Stimulated activated CD4-positive, alpha-beta T cell treated with anti-CD3 and anti-CD28 coated beads, Interleukin-12 subunit alpha, Interleukin-12 subunit beta, amount 100 ng/mL, for 48 hours (primary cell): ENCODE results near the gene HNRNPAB.
"Not testable (repeated sequence)": the region's sequence is repeated elsewhere in the genome, so short reads cannot be mapped to it uniquely, and the experiment has no call there.

Experiments used
- DNase-seq, 3 donors: peaks; one replicate each; pipeline ENCODE4 v3.0.0-alpha.2; 2020; ENCODE audit warnings: low read depth in 2 of 3, low spot score in 1 of 3

HNRNPAB gene

DNA sequence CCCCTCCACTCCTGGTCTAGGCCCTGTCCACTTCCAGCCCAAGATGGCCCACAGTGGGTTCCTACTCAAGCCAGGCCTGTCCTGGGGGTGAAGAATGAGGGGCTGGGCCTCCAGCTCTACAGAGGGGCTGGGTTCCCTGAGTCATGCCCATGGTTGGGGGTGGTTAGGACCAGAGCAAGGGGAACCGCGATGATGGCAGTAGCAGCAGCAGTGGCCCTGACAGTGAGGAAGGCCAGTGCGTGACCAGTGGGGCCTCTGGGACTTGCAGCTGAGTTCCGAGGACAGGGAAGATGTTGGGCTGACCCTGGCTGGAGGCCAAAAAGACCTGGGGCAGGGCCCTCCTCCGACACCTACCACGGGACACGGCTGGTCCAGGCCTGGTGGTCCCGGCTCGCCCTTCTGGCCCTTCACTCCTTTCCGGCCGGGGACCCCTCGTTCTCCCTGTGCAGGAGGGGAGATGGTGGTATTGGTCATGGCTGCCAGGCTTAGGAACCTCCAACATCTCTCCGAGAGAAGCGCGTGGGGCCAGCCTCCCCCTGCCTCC, 37.4 kb downstream of the HNRNPAB start:
- DNase-seq, result no peak

DNA sequence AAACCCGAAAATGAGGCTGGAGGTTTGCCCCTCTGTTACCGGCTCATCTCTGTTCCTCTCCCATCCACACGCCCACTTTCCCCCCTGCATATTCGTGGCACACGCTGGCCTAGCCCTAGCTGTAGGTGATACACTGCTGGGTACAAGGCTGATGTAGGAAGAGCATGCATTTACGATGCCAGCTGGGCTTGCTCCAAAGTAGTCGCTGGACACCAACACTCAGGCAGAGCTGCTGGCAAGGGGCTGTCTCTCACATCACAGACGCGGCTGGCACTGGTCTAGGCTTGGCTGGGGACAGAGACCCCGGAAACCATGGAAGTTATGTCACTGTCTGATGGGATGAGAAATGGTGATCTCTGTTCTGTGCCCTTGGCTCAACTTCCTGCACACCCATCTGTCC, 38.1 kb downstream of the HNRNPAB start:
- no peak for DNase-seq

DNA sequence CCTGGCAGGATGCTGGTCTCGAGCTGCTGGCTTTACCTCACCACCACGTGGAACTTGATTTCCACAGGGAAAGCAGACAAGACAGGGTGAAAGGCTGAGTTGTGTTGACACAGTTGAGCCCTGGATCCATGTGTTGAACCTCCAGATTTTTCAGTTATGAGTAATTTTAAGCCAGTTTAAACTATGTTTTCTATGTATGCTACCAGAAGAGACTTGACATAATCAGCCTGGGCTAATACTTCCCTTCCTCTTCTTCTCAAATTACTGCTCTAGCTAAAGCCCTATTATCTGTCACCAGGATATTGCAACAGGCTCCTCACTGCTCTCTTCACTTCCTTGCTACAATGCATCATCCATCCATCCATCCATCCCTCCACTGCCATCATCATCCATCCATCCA, 40.2 kb downstream of the HNRNPAB start:
- DNase-seq, result no peak

GRCh38 chr5:178245389-178245788, 41.1 kb downstream of the HNRNPAB start:
- DNase-seq, result no peak

DNA sequence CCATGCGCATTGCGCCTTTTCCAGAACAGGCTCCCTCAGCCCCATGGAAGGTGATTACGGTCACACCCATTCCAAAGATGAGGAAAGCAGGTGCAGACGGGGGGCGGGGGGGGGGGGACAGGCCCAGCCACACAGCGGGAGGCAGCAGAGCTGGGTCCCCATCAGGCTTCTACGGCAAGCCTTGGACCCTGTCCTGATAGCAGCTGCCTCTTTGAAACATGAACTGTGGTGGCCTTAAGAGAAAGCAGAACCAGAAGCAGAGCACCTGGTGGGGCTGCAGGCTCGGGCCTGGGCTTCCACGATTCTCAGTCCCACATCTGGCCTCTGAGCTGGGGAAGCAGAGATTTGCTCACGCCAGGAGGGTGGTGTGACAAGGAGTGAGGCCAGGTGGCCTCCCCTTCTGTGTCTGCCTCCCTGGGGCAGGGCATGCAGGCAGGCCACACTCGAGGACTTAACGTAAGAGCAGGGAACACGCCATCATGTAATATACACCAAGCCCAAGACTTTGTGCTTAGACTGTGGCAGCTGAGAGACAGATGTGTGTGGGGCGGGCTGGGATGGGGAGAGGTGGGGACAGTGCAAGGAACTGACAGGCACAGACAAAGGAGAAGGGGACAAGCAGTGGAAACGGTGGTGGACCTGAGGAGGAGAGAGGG, 42.4 kb downstream of the HNRNPAB start:
- DNase-seq, result no peak

GRCh38 chr5:178247481-178248456, 43.4 kb downstream of the HNRNPAB start:
- no peak for DNase-seq

DNA sequence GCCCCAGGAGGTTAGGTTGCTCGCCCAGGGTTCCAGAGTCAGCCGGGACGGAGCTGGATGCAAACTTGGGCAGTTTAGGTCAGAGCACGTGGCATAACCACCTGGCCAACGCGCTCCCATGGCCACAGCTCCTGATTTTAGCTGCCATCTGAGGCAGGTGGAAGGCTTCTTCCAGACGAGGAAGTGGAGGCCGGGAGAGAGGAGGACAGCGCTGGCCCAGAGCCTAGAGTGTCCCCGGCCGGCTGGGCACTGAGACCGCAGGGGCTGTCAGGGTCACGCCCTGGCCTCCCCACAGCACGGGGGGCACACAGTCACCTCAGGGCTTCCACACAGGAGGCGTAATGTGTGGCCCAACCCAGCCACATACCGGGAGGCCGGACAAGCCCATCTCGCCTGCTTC, 44.4 kb downstream of the HNRNPAB start:
- no peak for DNase-seq

DNA sequence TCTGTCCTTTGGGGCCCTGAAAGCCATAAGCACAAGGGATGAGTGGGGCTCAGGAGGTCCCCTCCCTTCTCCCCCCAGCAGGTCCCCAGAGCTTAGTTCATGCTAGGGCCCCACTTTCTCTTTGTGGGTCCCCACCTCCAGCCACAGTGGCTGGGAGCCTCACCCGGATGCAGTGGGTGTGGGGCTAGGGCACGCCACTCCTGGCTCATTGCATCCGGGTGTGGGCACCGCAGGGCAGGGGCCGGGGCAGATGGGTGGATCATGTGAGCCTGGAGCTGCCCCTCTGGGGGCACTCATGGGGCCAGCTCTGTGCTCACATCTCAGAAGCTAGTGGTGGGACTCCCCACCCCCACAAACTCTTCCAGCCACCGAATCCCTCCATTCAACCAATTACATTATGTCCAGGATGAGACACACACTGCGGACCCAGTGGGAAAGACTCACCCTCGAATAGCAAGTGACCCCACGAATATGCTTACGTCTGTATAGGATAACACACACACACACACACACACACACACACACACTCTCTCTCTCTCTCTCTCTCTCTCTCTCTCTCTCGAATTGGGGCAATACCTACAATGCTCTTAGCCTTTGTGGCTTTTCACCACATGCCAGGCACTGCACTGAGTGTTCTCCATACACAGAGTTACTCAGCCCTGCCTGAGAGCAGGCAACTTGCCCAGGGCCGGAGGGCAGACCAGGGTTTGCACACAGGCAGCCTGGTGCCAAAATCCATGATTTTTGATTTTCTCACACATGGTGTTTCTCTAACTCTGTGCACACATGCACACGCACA, 45.1 kb downstream of the HNRNPAB start:
- no peak for DNase-seq

DNA sequence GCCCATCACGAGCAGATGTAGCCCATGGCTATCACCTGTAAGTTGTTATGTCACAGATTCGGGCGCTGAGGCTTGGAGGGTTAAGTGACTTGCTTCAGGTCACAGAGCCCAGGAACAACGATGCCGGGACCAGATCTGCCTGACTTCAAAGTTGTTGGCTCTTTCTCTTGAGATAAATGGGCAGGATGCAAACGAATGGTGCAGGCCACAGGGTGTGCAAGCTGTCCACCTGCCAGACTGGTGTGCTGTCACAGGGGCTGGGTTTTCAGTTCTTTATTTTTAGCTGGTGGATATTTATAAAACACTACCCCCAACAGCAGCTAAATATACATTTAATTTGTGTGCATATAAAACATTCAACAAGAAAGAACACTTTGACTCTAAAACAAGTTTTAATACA, 45.9 kb downstream of the HNRNPAB start:
- DNase-seq, result no peak

GRCh38 chr5:178252258-178252657, 47.9 kb downstream of the HNRNPAB start:
- no peak for DNase-seq

DNA sequence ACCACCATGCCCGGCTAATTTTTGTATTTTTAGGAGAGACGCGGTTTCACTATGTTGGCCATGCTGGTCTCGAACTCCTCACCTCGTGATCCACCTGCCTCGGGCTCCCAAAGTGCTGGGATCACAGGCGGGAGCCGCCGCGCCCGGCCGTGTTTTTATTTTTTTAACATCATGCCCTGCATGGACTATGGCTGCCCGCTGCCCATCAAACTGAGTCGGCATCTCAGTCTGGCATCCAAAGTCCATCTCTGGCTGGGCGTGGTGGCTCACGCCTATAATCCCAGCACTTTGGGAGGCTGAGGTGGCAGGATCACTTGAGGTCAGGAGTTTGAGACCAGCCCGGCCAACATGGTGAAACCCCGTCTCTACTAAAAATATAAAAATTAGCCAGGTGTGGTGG, 49.3 kb downstream of the HNRNPAB start:
- DNase-seq, result not testable (repeated sequence)

- no peak for DNase-seq
Measured at GRCh38 chr5:178256746-178257145, 52.4 kb downstream of the HNRNPAB start.

DNA sequence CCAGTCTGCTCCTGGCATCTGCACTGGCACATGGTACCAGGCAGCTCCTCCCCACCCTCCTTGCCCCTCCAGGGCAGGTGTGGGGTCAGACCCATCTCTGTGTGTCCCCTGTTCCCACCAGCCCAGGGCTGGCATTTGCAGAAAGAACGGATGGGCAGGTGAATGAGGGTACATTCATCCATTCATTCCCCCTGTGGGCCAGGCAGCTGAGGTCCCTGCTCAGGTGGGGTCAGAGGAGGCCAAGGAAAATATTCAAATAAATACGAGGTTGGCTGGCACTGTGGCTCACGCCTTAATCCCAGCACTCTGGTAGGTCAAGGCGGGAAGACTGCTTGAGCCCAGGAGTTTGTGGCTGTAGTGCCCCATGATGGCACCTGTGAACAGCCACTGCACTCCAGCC, 53.3 kb downstream of the HNRNPAB start:
- DNase-seq, result no peak

DNA sequence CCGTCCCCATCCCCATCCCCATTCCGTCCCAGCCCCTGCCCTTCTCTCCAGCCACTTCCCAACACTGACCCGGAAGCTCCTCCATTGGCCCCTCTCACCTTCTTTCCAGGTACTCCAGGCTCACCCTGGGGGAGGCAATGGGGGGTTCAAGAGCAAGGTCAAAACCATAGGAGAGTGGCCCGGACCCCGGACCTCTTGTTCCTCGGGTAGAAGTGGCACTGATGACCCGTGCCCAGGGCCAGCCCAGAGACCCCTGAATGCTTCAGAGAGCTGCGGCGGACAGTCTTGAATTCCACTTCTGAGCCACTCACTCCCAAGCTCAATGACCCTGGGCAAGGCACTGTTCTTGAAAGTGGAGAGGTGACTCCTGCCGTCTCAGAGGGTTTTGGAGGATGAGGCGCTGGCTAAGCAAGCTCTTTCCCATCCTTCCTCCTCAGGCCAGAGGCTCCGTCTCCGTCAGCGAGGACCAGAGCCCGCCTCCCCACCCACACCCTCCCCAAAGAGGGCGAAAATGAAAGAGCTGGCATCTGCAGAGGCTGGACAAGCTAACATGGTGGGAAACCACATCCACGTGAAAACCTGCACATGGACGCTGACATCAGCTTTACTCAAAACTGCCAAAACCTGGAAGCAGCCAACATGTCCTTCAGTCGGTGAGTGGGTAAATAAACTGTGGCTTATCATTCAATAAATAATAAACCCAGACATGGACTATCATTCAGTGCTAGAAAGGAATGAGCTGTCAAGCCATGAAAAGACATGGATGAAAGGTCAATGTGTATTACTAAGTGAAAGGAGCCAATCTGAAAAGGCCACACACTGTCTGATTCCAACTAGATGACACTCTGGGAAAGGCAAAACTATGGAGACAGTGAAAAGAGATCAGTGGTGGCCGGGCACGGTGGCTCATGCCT, 55.5 kb downstream of the HNRNPAB start:
- DNase-seq, result no peak
